ENCODE measurements around the gene TEX30. TPM values are rescaled to one million over a fixed set of nuclear protein-coding genes. Genes with fewer than 3 reads are reported as not detected.

The TEX30 gene
- total RNA-seq, 6 experiments from 2014 or later: 9.4 to 21.4 (median 14.7) TPM

- Histone ChIP-seq H3K27me3 (no peaks in the 10 kb centered on the region), H3K27ac (peak within 1 kb of the TSS; percentile 71 to 92 (median 89)), H3K36me3 (no peaks in the 10 kb centered on the region), H3K4me3 (peak within 1 kb of the TSS; percentile 80 to 88 (median 85)), H3K4me1 (peaks cover 0 to 8% (median 2%) of the 10 kb centered on the region in 4 donors), H3K9me3 (no peaks in the 10 kb centered on the region)
- DNase-seq: peak; percentile 93 to 96 (median 95)
- intact Hi-C loops (cut with DNase I): no loop called here
- TF ChIP-seq, protein P1, sequence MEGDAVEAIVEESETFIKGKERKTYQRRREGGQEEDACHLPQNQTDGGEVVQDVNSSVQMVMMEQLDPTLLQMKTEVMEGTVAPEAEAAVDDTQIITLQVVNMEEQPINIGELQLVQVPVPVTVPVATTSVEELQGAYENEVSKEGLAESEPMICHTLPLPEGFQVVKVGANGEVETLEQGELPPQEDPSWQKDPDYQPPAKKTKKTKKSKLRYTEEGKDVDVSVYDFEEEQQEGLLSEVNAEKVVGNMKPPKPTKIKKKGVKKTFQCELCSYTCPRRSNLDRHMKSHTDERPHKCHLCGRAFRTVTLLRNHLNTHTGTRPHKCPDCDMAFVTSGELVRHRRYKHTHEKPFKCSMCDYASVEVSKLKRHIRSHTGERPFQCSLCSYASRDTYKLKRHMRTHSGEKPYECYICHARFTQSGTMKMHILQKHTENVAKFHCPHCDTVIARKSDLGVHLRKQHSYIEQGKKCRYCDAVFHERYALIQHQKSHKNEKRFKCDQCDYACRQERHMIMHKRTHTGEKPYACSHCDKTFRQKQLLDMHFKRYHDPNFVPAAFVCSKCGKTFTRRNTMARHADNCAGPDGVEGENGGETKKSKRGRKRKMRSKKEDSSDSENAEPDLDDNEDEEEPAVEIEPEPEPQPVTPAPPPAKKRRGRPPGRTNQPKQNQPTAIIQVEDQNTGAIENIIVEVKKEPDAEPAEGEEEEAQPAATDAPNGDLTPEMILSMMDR (IDR thresholded peaks at IDR 0.05): no peak
- peak; percentile 69 for TF ChIP-seq POLR2A (IDR thresholded peaks at IDR 0.05)
- 0% methylated on average over 19 of the region's 72 CpGs for WGBS (ENCODE audit: insufficient coverage, low coverage, low lambda C conversion rate, missing lambda C conversion rate)
- ATAC-seq: peak; percentile 88 to 95 (median 92)
Measured at GRCh38 chr13:102798581-102799425, 25.2 kb upstream of the TEX30 start, which contains the start of the genes BIVM and POGLUT2. TSS of gene BIVM (plus strand) at chr13:102799119. CDS start at chr13:102807268, 8,149 bp downstream. TSS of gene POGLUT2 (minus strand) at chr13:102798976. CDS start at chr13:102798670, 306 bp downstream.

- Histone ChIP-seq H3K27me3 (no peaks in the 10 kb centered on the region), H3K4me1 (peaks cover 0 to 5% (median 2%) of the 10 kb centered on the region in 4 donors), H3K4me3 (no peak overlapping the region), H3K9me3 (no peaks in the 10 kb centered on the region), H3K36me3 (no peaks in the 10 kb centered on the region), H3K27ac (no peak overlapping the region)
- DNase-seq: no peak
- 67% methylated on average over 9 of the region's 9 CpGs for WGBS (ENCODE audit: insufficient coverage, low coverage, low lambda C conversion rate, missing lambda C conversion rate)
- intact Hi-C loops (cut with DNase I): no loop called here
- TF ChIP-seq POLR2A (IDR thresholded peaks at IDR 0.05): no peak
- TF ChIP-seq, protein P1 (IDR thresholded peaks at IDR 0.05): no peak
- no peak for ATAC-seq
Measured at GRCh38 chr13:102793611-102794355, 20.2 kb upstream of the TEX30 start.

- Histone ChIP-seq H3K27me3 (no peaks in the 10 kb centered on the region), H3K4me3 (no peak overlapping the region), H3K4me1 (peaks cover 0 to 5% (median 2%) of the 10 kb centered on the region in 4 donors), H3K9me3 (no peaks in the 10 kb centered on the region), H3K27ac (no peak overlapping the region), H3K36me3 (no peaks in the 10 kb centered on the region)
- ATAC-seq (no peak), DNase-seq (no peak)
- TF ChIP-seq, protein P1 (IDR thresholded peaks at IDR 0.05): no peak
- no peak for TF ChIP-seq POLR2A (IDR thresholded peaks at IDR 0.05)
- intact Hi-C loops (cut with DNase I): no loop called here
- 88% methylated on average over 1 of the region's 1 CpG for WGBS (ENCODE audit: insufficient coverage, low coverage, low lambda C conversion rate, missing lambda C conversion rate)
Measured at GRCh38 chr13:102792396-102792795, 18.8 kb upstream of the TEX30 start.

DNA sequence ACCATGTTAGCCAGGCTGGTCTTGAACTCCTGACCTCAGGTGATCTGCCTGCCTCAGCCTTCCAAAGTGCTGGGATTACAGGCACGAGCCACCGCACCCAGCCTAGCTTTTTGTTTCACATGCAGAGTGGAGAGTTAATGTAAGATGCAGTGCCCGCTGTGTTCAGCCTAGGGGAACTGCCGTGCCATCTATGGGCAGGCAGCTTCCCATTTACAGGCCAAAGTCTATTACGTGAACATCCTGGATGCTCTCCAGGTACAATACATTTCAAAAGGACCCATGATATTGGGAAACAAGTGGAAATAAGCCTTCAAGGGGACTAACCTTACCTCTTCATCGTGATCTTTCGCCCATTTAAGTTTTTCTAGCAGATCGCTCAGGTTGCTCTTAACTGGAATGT, 15.1 kb upstream of the TEX30 start:
- Histone ChIP-seq H3K27me3 (no peaks in the 10 kb centered on the region), H3K4me3 (no peak overlapping the region), H3K27ac (peak overlapping the region; percentile 44 to 81 (median 62)), H3K4me1 (peaks cover 0 to 19% (median 9%) of the 10 kb centered on the region in 4 donors), H3K36me3 (no peaks in the 10 kb centered on the region), H3K9me3 (no peaks in the 10 kb centered on the region)
- TF ChIP-seq, protein P1 (IDR thresholded peaks at IDR 0.05): no peak
- TF ChIP-seq POLR2A (IDR thresholded peaks at IDR 0.05): peak; percentile 68
- intact Hi-C loops (cut with DNase I): no loop called here
- DNase-seq (peak; percentile 61 to 82 (median 80)), ATAC-seq (peak; percentile 93 to 98 (median 95))
- WGBS (ENCODE audit: insufficient coverage, low coverage, low lambda C conversion rate, missing lambda C conversion rate): 37% methylated on average over 8 of the region's 8 CpGs

All from right lobe of liver (tissue), 6 donors.